Measurements from ENCODE around the gene SLC40A1. TPM values are rescaled to one million over a fixed set of nuclear protein-coding genes. Genes with fewer than 3 reads are reported as not detected.

The SLC40A1 gene
- polyA plus RNA-seq, 2 donors = 5.5 to 7.0 TPM

DNA sequence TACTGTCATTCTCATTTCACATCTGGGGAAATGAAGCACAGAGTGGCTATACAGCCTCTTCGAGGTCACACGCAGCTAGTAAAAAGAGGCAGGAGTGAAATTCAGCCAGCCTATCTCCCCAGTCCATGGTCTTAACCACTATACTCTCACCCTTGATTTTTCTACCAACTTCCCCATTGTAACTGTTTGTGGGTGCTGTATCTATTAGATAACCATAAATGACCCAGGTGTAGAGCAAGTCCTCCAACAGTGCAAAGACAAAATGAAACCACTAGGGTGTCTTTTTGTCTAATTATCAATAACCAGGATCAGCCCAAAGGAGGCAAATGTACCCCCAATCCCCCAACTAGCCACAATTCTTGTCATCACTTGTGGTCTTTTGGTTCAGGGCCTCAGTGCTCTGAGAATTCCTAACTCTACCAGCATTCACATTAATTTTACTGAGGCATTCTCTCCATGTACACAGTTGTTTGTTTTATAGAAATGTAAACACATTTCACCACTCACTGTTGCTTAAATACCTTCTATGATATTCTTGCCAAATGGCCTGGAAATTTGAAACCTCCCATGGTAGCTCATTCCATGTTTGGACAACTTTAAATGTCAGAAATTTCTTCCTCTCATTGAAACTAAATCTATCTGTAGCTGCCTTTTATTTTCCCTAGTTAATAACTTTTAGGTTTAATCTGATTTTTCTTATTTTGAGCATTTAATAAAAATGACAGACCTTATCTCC, 58.7 kb downstream of the SLC40A1 start:
- Histone ChIP-seq H3K9me3 (ENCODE audit: control insufficient read depth in 2 of 2, insufficient read depth in 1 of 2, low read depth in 1 of 2, low read length in 1 of 2) (no peaks in the 10 kb centered on the region), H3K4me1 (ENCODE audit: control insufficient read depth in 2 of 2, insufficient read depth in 2 of 2, low read length in 1 of 2) (no peaks in the 10 kb centered on the region), H3K27me3 (ENCODE audit: control insufficient read depth in 1 of 2, insufficient read depth in 2 of 2, low read length in 2 of 2) (no peaks in the 10 kb centered on the region), H3K36me3 (ENCODE audit: control insufficient read depth in 2 of 2, insufficient read depth in 2 of 2, low read length in 1 of 2) (no peaks in the 10 kb centered on the region), H3K4me3 (ENCODE audit: low read depth in 1 of 2, low read length in 2 of 2) (no peak overlapping the region), H3K27ac (ENCODE audit: low read depth in 2 of 2, low read length in 1 of 2) (no peak overlapping the region)
- WGBS, 2 donors = 96 to 100% methylated on average over 2 of the region's 2 CpGs

- WGBS, 2 donors = 78% methylated on average over 6 of the region's 6 CpGs
- no peak overlapping the region for H3K27ac ChIP-seq (ENCODE audit: low read depth in 2 of 2, low read length in 1 of 2)
- no peaks in the 10 kb centered on the region for H3K27me3 ChIP-seq (ENCODE audit: control insufficient read depth in 1 of 2, insufficient read depth in 2 of 2, low read length in 2 of 2)
- H3K4me3 ChIP-seq (ENCODE audit: low read depth in 1 of 2, low read length in 2 of 2) = no peak overlapping the region
- no peaks in the 10 kb centered on the region for H3K36me3 ChIP-seq (ENCODE audit: control insufficient read depth in 2 of 2, insufficient read depth in 2 of 2, low read length in 1 of 2)
- no peaks in the 10 kb centered on the region for H3K4me1 ChIP-seq (ENCODE audit: control insufficient read depth in 2 of 2, insufficient read depth in 2 of 2, low read length in 1 of 2)
- no peaks in the 10 kb centered on the region for H3K9me3 ChIP-seq (ENCODE audit: control insufficient read depth in 2 of 2, insufficient read depth in 1 of 2, low read depth in 1 of 2, low read length in 1 of 2)
Measured at GRCh38 chr2:189519631-189520387, 60.8 kb downstream of the SLC40A1 start.

- H3K4me3 ChIP-seq (ENCODE audit: low read depth in 1 of 2, low read length in 2 of 2) = no peak overlapping the region
- no peaks in the 10 kb centered on the region for H3K9me3 ChIP-seq (ENCODE audit: control insufficient read depth in 2 of 2, insufficient read depth in 1 of 2, low read depth in 1 of 2, low read length in 1 of 2)
- no peaks in the 10 kb centered on the region for H3K4me1 ChIP-seq (ENCODE audit: control insufficient read depth in 2 of 2, insufficient read depth in 2 of 2, low read length in 1 of 2)
- H3K27ac ChIP-seq (ENCODE audit: low read depth in 2 of 2, low read length in 1 of 2) = no peak overlapping the region
- WGBS, 2 donors = 87% methylated on average over 6 of the region's 6 CpGs
- no peaks in the 10 kb centered on the region for H3K27me3 ChIP-seq (ENCODE audit: control insufficient read depth in 1 of 2, insufficient read depth in 2 of 2, low read length in 2 of 2)
- H3K36me3 ChIP-seq (ENCODE audit: control insufficient read depth in 2 of 2, insufficient read depth in 2 of 2, low read length in 1 of 2) = no peaks in the 10 kb centered on the region
Measured at GRCh38 chr2:189517847-189518535, 62.6 kb downstream of the SLC40A1 start.

- no peaks in the 10 kb centered on the region for H3K27me3 ChIP-seq (ENCODE audit: control insufficient read depth in 1 of 2, insufficient read depth in 2 of 2, low read length in 2 of 2)
- no peaks in the 10 kb centered on the region for H3K9me3 ChIP-seq (ENCODE audit: control insufficient read depth in 2 of 2, insufficient read depth in 1 of 2, low read depth in 1 of 2, low read length in 1 of 2)
- 62 to 79% methylated on average over 3 of the region's 3 CpGs for WGBS, 2 donors
- H3K27ac ChIP-seq (ENCODE audit: low read depth in 2 of 2, low read length in 1 of 2) = no peak overlapping the region
- no peak overlapping the region for H3K4me3 ChIP-seq (ENCODE audit: low read depth in 1 of 2, low read length in 2 of 2)
- no peaks in the 10 kb centered on the region for H3K36me3 ChIP-seq (ENCODE audit: control insufficient read depth in 2 of 2, insufficient read depth in 2 of 2, low read length in 1 of 2)
- H3K4me1 ChIP-seq (ENCODE audit: control insufficient read depth in 2 of 2, insufficient read depth in 2 of 2, low read length in 1 of 2) = no peaks in the 10 kb centered on the region
Measured at GRCh38 chr2:189516546-189516945, 64.0 kb downstream of the SLC40A1 start.

DNA sequence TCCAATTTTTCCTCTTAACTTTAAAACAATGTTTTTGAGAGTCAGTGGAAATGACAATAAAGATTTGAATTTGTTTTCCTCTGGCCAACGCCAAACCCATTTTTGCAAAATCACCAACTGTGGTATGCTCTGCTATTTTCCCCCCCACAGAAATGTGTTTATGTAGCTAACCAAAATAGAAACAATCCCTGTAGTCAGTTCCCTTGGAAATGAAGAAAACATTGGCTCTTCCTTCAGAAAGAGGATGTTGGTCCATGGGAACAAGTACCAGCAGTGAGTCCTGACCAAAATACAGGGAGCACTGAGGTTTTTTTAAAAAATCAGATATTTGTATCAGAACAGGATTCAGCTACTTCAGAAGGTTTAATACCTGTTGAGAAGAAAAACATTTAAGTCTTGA, 65.3 kb downstream of the SLC40A1 start:
- no peaks in the 10 kb centered on the region for H3K9me3 ChIP-seq (ENCODE audit: control insufficient read depth in 2 of 2, insufficient read depth in 1 of 2, low read depth in 1 of 2, low read length in 1 of 2)
- no peaks in the 10 kb centered on the region for H3K36me3 ChIP-seq (ENCODE audit: control insufficient read depth in 2 of 2, insufficient read depth in 2 of 2, low read length in 1 of 2)
- H3K4me3 ChIP-seq (ENCODE audit: low read depth in 1 of 2, low read length in 2 of 2) = no peak overlapping the region
- H3K27ac ChIP-seq (ENCODE audit: low read depth in 2 of 2, low read length in 1 of 2) = no peak overlapping the region
- H3K27me3 ChIP-seq (ENCODE audit: control insufficient read depth in 1 of 2, insufficient read depth in 2 of 2, low read length in 2 of 2) = no peaks in the 10 kb centered on the region
- WGBS, 2 donors = 52 to 59% methylated on average over 1 of the region's 1 CpG
- no peaks in the 10 kb centered on the region for H3K4me1 ChIP-seq (ENCODE audit: control insufficient read depth in 2 of 2, insufficient read depth in 2 of 2, low read length in 1 of 2)

DNA sequence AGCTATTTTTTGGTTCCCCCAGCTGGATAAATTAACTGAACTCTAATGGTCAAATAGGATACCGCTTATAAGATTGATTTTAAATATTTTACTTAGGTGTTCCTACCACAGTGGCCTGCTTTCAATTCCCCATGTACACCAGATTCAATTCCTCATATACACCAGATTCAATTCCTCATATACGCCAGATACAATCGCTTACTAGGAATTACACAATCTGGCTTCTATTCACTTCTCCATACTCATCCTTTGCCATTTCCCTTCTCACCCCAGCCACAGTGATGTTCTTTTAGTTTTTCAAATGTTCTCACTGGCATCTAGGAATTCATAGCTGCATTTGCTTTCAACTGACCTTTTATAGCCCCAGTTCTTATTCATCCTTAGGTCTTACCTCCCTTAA, 66.5 kb downstream of the SLC40A1 start:
- Histone ChIP-seq H3K9me3 (ENCODE audit: control insufficient read depth in 2 of 2, insufficient read depth in 1 of 2, low read depth in 1 of 2, low read length in 1 of 2) (no peaks in the 10 kb centered on the region), H3K27me3 (ENCODE audit: control insufficient read depth in 1 of 2, insufficient read depth in 2 of 2, low read length in 2 of 2) (no peaks in the 10 kb centered on the region), H3K27ac (ENCODE audit: low read depth in 2 of 2, low read length in 1 of 2) (no peak overlapping the region), H3K4me3 (ENCODE audit: low read depth in 1 of 2, low read length in 2 of 2) (no peak overlapping the region), H3K4me1 (ENCODE audit: control insufficient read depth in 2 of 2, insufficient read depth in 2 of 2, low read length in 1 of 2) (no peaks in the 10 kb centered on the region), H3K36me3 (ENCODE audit: control insufficient read depth in 2 of 2, insufficient read depth in 2 of 2, low read length in 1 of 2) (no peaks in the 10 kb centered on the region)
- WGBS, 2 donors = 93 to 94% methylated on average over 3 of the region's 3 CpGs

DNA sequence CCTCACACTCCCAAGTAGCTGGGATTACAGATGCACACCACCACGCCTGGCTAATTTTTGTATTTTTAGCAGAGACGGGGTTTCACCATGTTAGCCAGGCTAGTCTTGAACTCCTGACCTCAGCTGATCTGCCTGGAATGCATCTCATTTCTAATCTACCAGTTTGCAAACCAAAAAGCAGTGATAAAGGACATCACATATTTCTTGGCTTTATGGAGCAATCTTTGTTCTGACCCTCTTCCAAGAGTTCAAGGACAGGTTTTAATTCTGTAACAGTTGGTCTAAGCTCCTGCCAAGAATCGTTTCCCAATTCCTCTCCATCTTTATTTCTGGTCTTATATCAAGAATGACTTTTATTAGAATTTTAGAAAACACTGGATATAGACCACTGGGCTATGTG, 67.7 kb downstream of the SLC40A1 start:
- Histone ChIP-seq H3K27ac (ENCODE audit: low read depth in 2 of 2, low read length in 1 of 2) (no peak overlapping the region), H3K27me3 (ENCODE audit: control insufficient read depth in 1 of 2, insufficient read depth in 2 of 2, low read length in 2 of 2) (no peaks in the 10 kb centered on the region), H3K9me3 (ENCODE audit: control insufficient read depth in 2 of 2, insufficient read depth in 1 of 2, low read depth in 1 of 2, low read length in 1 of 2) (no peaks in the 10 kb centered on the region), H3K36me3 (ENCODE audit: control insufficient read depth in 2 of 2, insufficient read depth in 2 of 2, low read length in 1 of 2) (no peaks in the 10 kb centered on the region), H3K4me3 (ENCODE audit: low read depth in 1 of 2, low read length in 2 of 2) (no peak overlapping the region), H3K4me1 (ENCODE audit: control insufficient read depth in 2 of 2, insufficient read depth in 2 of 2, low read length in 1 of 2) (no peaks in the 10 kb centered on the region)
- 66 to 68% methylated on average over 3 of the region's 3 CpGs for WGBS, 2 donors

GRCh38 chr2:189511960-189512319, 68.6 kb downstream of the SLC40A1 start:
- Histone ChIP-seq H3K36me3 (ENCODE audit: control insufficient read depth in 2 of 2, insufficient read depth in 2 of 2, low read length in 1 of 2) (no peaks in the 10 kb centered on the region), H3K9me3 (ENCODE audit: control insufficient read depth in 2 of 2, insufficient read depth in 1 of 2, low read depth in 1 of 2, low read length in 1 of 2) (no peaks in the 10 kb centered on the region), H3K4me1 (ENCODE audit: control insufficient read depth in 2 of 2, insufficient read depth in 2 of 2, low read length in 1 of 2) (no peaks in the 10 kb centered on the region), H3K27me3 (ENCODE audit: control insufficient read depth in 1 of 2, insufficient read depth in 2 of 2, low read length in 2 of 2) (no peaks in the 10 kb centered on the region), H3K4me3 (ENCODE audit: low read depth in 1 of 2, low read length in 2 of 2) (no peak overlapping the region), H3K27ac (ENCODE audit: low read depth in 2 of 2, low read length in 1 of 2) (no peak overlapping the region)

DNA sequence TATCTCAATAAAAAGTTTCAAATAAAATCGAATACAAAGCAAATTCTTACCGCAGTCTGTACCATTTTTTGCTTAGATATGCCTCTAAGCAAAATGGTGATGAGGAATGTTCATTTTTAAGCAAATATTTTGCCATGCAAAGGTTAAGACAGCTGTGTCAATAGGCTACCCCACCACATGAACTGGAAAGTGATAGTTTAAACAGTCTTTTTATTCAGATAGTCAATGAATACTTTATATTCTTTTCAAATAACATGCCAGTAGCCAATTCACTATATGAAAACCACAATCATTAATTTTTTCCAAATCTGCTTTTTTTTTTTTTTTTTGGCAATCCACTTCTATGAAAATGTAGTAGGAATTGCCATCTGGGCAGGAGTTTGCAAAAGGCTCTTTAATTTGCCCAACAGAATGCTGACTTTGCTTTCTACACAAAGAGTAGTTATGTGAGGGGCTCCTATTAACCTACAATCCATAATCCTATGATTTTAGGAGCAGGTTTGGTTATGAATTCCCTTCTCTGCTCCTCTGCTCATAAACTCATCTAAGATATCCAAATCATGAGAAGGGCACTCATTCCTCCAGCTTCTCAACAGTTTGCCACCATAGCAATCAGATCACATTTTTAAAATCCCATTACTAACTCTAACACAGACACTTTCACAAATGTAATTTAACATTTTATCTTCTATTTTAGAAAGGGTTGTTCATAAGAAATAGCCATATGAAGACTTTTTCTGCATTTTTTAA, 69.2 kb downstream of the SLC40A1 start:
- 84 to 88% methylated on average over 2 of the region's 2 CpGs for WGBS, 2 donors

More for the DNA sequence above, 69.2 kb downstream of the SLC40A1 start:
- Histone ChIP-seq H3K27me3 (ENCODE audit: control insufficient read depth in 1 of 2, insufficient read depth in 2 of 2, low read length in 2 of 2) (no peaks in the 10 kb centered on the region), H3K4me1 (ENCODE audit: control insufficient read depth in 2 of 2, insufficient read depth in 2 of 2, low read length in 1 of 2) (no peaks in the 10 kb centered on the region), H3K9me3 (ENCODE audit: control insufficient read depth in 2 of 2, insufficient read depth in 1 of 2, low read depth in 1 of 2, low read length in 1 of 2) (no peaks in the 10 kb centered on the region), H3K4me3 (ENCODE audit: low read depth in 1 of 2, low read length in 2 of 2) (no peak overlapping the region), H3K36me3 (ENCODE audit: control insufficient read depth in 2 of 2, insufficient read depth in 2 of 2, low read length in 1 of 2) (no peaks in the 10 kb centered on the region), H3K27ac (ENCODE audit: low read depth in 2 of 2, low read length in 1 of 2) (no peak overlapping the region)
